GM23248 (cell line): Measurements from ENCODE around the gene AADAC. TPM values are rescaled to one million over a fixed set of nuclear protein-coding genes. Genes with fewer than 3 reads are reported as not detected.

Source experiments
- DNase-seq: peaks from one replicate; pipeline ENCODE4 v3.0.0-alpha.2; 2015
- H2AFZ ChIP-seq: fragments of 200-600 bp; sonication (generic); 2 replicates; pipeline ENCODE4 v1.6.1; 2016; ENCODE audit warnings: antibody characterized with exemption
- H3F3A ChIP-seq: fragments of 200-600 bp; sonication (generic); 2 replicates; pipeline ENCODE4 v1.6.1; 2016; ENCODE audit warnings: mild to moderate bottlenecking, antibody characterized with exemption, mixed run types; ENCODE audit not compliant: insufficient read depth
- H3K27ac ChIP-seq: fragments of 200-600 bp; sonication (generic); 2 replicates; pipeline ENCODE4 v1.5.1; 2016; ENCODE audit warnings: mild to moderate bottlenecking
- H3K27me3 ChIP-seq: fragments of 200-600 bp; sonication (generic); replicated peaks from 2 replicates; pipeline ENCODE4 v1.6.1; 2016; ENCODE audit warnings: mild to moderate bottlenecking; ENCODE audit not compliant: insufficient read depth
- H3K36me3 ChIP-seq: fragments of 200-600 bp; sonication (generic); 2 replicates; pipeline ENCODE4 v1.6.1; 2016; ENCODE audit warnings: low read depth, mild to moderate bottlenecking
- H3K4me1 ChIP-seq: fragments of 200-600 bp; sonication (generic); 2 replicates; pipeline ENCODE4 v1.6.1; 2016; ENCODE audit warnings: mild to moderate bottlenecking; ENCODE audit not compliant: insufficient read depth
- H3K4me2 ChIP-seq: fragments of 200-600 bp; sonication (generic); one replicate; pipeline ENCODE4 v1.6.1; 2016; ENCODE audit warnings: mild to moderate bottlenecking; ENCODE audit not compliant: unreplicated experiment
- H3K4me3 ChIP-seq: fragments of 200-600 bp; sonication (generic); 2 replicates; pipeline ENCODE4 v1.5.1; 2016; ENCODE audit warnings: mild to moderate bottlenecking
- H3K79me2 ChIP-seq: fragments of 200-600 bp; sonication (generic); 2 replicates; pipeline ENCODE4 v1.6.1; 2016; ENCODE audit warnings: mild to moderate bottlenecking; ENCODE audit not compliant: insufficient read depth
- H3K9ac ChIP-seq: fragments of 200-600 bp; sonication (generic); 2 replicates; pipeline ENCODE4 v1.6.1; 2016; ENCODE audit warnings: mild to moderate bottlenecking
- H3K9me2 ChIP-seq: fragments of 200-600 bp; sonication (generic); 2 replicates; pipeline ENCODE4 v1.6.1; 2016; ENCODE audit warnings: mixed run types, mild to moderate bottlenecking, moderate library complexity; ENCODE audit not compliant: insufficient read depth
- H3K9me3 ChIP-seq: fragments of 200-600 bp; sonication (generic); one replicate; pipeline ENCODE4 v1.6.1; 2017; ENCODE audit warnings: low read depth
- H4K20me1 ChIP-seq: fragments of 200-600 bp; sonication (generic); 2 replicates; pipeline ENCODE4 v1.6.0; 2016; ENCODE audit not compliant: insufficient read depth
- EZH2 ChIP-seq: fragments of 200-600 bp; sonication (generic); IDR thresholded peaks from 2 replicates; pipeline ENCODE4 v1.6.1; 2018; ENCODE audit warnings: antibody characterized with exemption, mild to moderate bottlenecking; ENCODE audit not compliant: insufficient read depth, poor library complexity, severe bottlenecking
- EZH2phosphoT487 ChIP-seq: fragments of 200-600 bp; sonication (generic); IDR thresholded peaks from 2 replicates; pipeline ENCODE4 v1.6.1; 2018; ENCODE audit warnings: antibody characterized with exemption, moderate library complexity, mild to moderate bottlenecking, low read depth; ENCODE audit not compliant: insufficient read depth
- WGBS, 2 experiments: methylation state at CpG; one replicate each; pipeline ENCODE4 v1.1.6; 2015 to 2017; ENCODE audit warnings: low lambda C conversion rate in 2 of 2, low coverage in 1 of 2; ENCODE audit errors: missing lambda C conversion rate in 2 of 2; 5-methylcytosine and 5-hydroxymethylcytosine counted together
- in situ Hi-C: fragments of 300-500 bp; cut with MboI; formaldehyde crosslinking; loops from 2 replicates; pipeline ENCODE4 v1.15.0; 2020
- polyA plus RNA-seq: library from polyadenylated mRNA; unstranded; fragments of >200 nt; fragmentation: Nextera tagmentation; extraction: Ambion mirVana; gene quantifications from 2 replicates; pipeline ENCODE4 v1.2.1, GENCODE V29; 2016
- total RNA-seq: library from RNA; depleted of rRNA; stranded (reverse); fragments of >200 nt; shearing (Covaris generic); gene quantifications from 2 replicates; pipeline ENCODE4 v1.2.3, GENCODE V29; 2014

Gene AADAC
- total and polyA plus RNA-seq, 2 experiments from 2014 or later: not detected

- Histone ChIP-seq H3K4me2 (no peak overlapping the region), H3K4me1 (peaks cover 13% of the 10 kb centered on the region), H3K9me2 (no peaks in the 10 kb centered on the region), H3F3A (peaks cover 7% of the 10 kb centered on the region; the same call in 1 of the 2 replicates), H4K20me1 (no peaks in the 10 kb centered on the region), H3K36me3 (no peaks in the 10 kb centered on the region), H3K27me3 (no peaks in the 10 kb centered on the region), H3K79me2 (no peaks in the 10 kb centered on the region), H3K9ac (no peak overlapping the region), H2AFZ (no peak overlapping the region), H3K9me3 (no peaks in the 10 kb centered on the region), H3K27ac (no peak overlapping the region), H3K4me3 (no peak overlapping the region)
- DNase-seq: no peak
- in situ Hi-C loops: no loop called here
- no peak for TF ChIP-seq EZH2
- no peak for TF ChIP-seq EZH2phosphoT487
- WGBS, 2 experiments: 91 to 92% methylated on average over 2 of the region's 2 CpGs
These were observed 21.5 kb upstream of the AADAC start for GRCh38 chr3:151792411-151792810.

GRCh38 chr3:151793636-151794035 lies 20.3 kb upstream of the AADAC start:
- no peak overlapping the region for H3K4me2 ChIP-seq
- in situ Hi-C loops: no loop called here
- H3K4me3 ChIP-seq: no peak overlapping the region
- H3K9ac ChIP-seq: no peak overlapping the region
- no peaks in the 10 kb centered on the region for H3K27me3 ChIP-seq
- WGBS, 2 experiments: 82 to 84% methylated on average over 2 of the region's 2 CpGs
- H3K9me3 ChIP-seq: no peaks in the 10 kb centered on the region
- H3F3A ChIP-seq: peaks cover 7% of the 10 kb centered on the region; the same call in 1 of the 2 replicates
- no peak for DNase-seq
- no peak overlapping the region for H2AFZ ChIP-seq
- H3K36me3 ChIP-seq: no peaks in the 10 kb centered on the region
- H3K27ac ChIP-seq: no peak overlapping the region
- H3K79me2 ChIP-seq: no peaks in the 10 kb centered on the region
- H4K20me1 ChIP-seq: no peaks in the 10 kb centered on the region
- peaks cover 13% of the 10 kb centered on the region for H3K4me1 ChIP-seq
- no peaks in the 10 kb centered on the region for H3K9me2 ChIP-seq
- TF ChIP-seq EZH2: no peak
- no peak for TF ChIP-seq EZH2phosphoT487

GRCh38 chr3:151794080-151794479 lies 19.8 kb upstream of the AADAC start:
- Histone ChIP-seq H3F3A (peaks cover 7% of the 10 kb centered on the region; the same call in 1 of the 2 replicates), H3K9me3 (no peaks in the 10 kb centered on the region), H3K9me2 (no peaks in the 10 kb centered on the region), H2AFZ (no peak overlapping the region), H3K27ac (no peak overlapping the region), H3K4me1 (peaks cover 13% of the 10 kb centered on the region), H4K20me1 (no peaks in the 10 kb centered on the region), H3K36me3 (no peaks in the 10 kb centered on the region), H3K27me3 (no peaks in the 10 kb centered on the region), H3K9ac (no peak overlapping the region), H3K4me3 (no peak overlapping the region), H3K79me2 (no peaks in the 10 kb centered on the region), H3K4me2 (no peak overlapping the region)
- TF ChIP-seq EZH2phosphoT487 (no peak), EZH2 (no peak)
- WGBS, 2 experiments: 96 to 100% methylated on average over 2 of the region's 2 CpGs
- no peak for DNase-seq
- in situ Hi-C loops: no loop called here

- TF ChIP-seq EZH2 (no peak), EZH2phosphoT487 (no peak)
- Histone ChIP-seq H3K4me1 (peaks cover 9% of the 10 kb centered on the region), H3K36me3 (no peaks in the 10 kb centered on the region), H2AFZ (no peak overlapping the region), H3K27me3 (no peaks in the 10 kb centered on the region), H3K4me3 (0 out of 2 replicates have a peak overlapping the region, but pooled peaks have one; percentile 6), H3F3A (peaks cover 7% of the 10 kb centered on the region; the same call in 1 of the 2 replicates), H3K9ac (no peak overlapping the region), H3K9me3 (no peaks in the 10 kb centered on the region), H3K27ac (no peak overlapping the region), H3K4me2 (peak overlapping the region; percentile 13), H3K9me2 (no peaks in the 10 kb centered on the region), H4K20me1 (no peaks in the 10 kb centered on the region), H3K79me2 (no peaks in the 10 kb centered on the region)
- DNase-seq: peak; percentile 76
- in situ Hi-C loops: no loop called here
- 31 to 41% methylated on average over 4 of the region's 4 CpGs for WGBS, 2 experiments
These were observed 18.6 kb upstream of the AADAC start for GRCh38 chr3:151795276-151795675.
